NK-92 treated with Interleukin-12 subunit alpha and Interleukin-12 subunit beta, amount 100 ng/mL, for 24 hours (cell line): ENCODE data around the gene C14orf93.

Experiments used
- DNase-seq: peaks from one replicate; lab custom pipeline; 2025; lab: John Stamatoyannopoulos, UW

The C14orf93 gene

GRCh38 chr14:23045419-23046357 lies 35.7 kb upstream of the C14orf93 start:
- no peak for DNase-seq

DNA sequence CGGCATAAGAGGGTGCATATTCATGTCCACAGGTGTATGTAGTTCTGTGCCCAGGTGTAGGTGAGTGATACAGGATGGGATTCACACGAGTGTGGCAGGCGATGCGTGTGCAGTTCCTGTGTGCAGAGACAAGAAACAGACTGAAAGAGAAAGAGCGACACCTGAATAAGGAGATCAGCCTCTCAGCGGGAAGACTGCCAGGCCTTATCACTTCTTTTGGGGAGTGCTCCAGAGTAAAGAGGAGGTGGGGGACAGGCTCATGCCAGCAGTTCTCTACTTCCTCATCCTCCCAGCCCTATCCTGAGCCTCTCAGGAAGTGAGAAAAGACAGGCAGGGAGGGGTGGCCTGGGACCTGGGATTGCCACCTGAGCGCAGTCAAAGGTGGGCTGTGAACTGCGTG lies 34.9 kb upstream of the C14orf93 start:
- DNase-seq = no peak

- no peak for DNase-seq
Observed at GRCh38 chr14:23043754-23044153, 33.8 kb upstream of the C14orf93 start.

DNA sequence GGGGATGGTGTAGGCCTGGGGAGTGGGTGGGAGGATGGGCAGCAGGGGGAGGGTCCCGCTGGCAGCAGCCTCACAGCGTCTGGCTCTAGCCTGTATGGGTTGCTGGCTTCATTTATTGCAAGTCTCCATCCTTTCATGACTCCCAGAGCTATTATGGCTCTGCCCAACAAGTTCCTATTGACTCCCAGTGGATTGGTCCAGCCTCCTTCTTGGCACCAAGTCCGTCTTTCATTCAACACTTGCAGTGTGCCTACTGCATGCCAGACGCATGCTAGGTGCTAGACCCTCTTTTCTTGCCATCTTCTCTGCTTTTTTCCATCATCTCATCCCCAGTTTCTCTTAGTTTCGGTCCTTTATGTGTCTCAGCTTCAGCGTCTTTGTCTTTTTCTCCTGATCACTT lies 33.2 kb upstream of the C14orf93 start:
- DNase-seq = no peak

- no peak for DNase-seq
Observed at GRCh38 chr14:23042162-23042965, 32.4 kb upstream of the C14orf93 start, which contains the start of gene PSMB11. TSS of gene PSMB11 (plus strand) at chr14:23042212. CDS start at chr14:23042226, 14 bp downstream.

DNA sequence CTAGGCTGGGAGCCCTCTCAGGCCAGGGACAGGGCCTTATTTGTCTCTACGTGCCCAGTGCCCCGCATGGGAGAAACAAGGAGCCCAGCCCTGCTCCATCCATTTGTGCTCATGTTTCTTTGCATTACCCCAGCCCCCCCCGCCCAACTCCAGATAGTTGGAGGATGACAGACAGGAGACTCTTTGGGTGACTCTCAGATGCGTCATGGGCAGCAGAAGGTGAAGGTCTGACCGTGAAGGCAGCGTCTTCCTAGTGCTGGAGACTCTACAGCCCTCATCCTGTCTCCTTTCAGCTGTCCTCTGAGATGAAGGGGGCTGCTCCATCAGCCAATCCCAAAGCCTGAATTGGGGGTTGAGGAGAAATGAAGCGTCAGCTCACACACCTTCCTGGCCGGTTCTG lies 31.8 kb upstream of the C14orf93 start:
- DNase-seq = no peak

GRCh38 chr14:23040100-23040499 lies 30.2 kb upstream of the C14orf93 start:
- no peak for DNase-seq

GRCh38 chr14:23035303-23036144 lies 25.6 kb upstream of the C14orf93 start:
- no peak for DNase-seq

DNA sequence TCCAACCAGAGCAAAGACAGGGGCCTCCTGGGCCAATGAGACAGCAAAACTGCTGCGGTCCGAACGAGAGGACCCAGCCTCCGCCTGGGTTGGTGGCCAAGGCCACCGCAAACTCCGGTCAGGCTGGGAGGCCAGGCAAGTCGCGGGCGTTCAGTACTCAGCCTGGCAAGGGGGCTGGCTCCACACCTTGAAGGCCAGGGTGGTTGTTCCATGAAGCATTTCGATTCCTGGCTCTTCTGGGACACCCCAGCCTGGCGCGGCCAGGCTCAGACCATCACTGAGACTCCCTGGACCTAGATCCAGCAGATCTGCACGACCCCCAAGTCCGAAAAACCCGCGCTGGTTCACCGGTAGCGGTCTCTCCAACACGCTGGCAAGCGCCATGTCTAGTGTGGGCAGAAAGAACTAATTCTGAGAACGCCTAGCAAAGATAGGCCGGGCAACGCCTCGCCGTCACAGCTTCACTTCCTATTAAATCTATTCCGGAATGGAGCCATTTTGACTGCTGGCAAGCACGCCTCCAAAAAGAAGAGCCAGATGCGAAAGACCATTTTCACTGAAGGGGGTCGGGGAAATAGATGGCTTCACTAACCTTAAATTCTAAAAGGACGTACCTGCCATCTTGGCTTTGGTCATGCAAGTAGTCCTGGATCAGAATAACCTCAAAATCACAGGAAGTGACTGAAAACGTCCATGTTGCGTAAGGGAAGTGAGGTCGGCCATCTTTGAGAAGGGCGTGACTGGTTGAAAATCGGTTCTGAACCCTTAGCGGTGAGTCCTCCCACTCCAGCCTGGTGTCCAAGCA lies 24.8 kb upstream of the C14orf93 start, which contains the start of gene PSMB5:
PSMB5 (minus strand) TSS at position 403 of the 805 bp plus-strand sequence; CDS start at position 384, 19 bp downstream.
- DNase-seq = no peak

DNA sequence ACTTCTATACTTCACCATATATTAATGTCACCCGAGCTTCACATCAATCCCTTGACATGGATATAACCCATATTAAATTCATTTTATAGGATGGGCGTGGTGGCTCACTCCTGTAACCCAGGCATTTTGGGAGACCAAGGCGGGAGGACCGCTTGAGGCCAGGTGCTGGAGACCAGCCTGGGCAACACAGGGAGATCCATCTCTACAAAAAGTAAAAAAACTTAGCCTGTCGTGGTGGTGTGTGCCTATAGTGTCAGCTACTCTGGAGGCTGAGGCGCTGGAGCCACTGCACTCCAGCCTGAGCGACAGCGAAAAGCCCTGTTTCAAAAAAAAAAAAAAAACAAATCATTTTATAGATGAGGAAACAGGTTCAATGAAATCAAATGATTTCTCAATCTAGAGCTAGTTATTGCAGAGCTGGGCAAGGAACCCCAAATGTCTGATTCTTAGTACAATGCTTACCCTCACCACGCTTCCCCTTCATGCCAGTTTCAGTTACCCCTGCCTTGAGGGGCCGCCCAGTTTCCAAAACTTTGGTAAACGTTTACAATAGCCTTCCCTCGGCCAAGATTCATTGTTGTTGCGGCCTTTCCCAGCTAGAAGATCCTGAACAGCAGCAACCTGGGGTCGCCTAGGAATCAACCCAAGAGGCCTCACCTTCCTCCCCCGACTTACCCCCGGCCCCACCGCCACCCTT lies 24.0 kb upstream of the C14orf93 start:
- DNase-seq = no peak

DNA sequence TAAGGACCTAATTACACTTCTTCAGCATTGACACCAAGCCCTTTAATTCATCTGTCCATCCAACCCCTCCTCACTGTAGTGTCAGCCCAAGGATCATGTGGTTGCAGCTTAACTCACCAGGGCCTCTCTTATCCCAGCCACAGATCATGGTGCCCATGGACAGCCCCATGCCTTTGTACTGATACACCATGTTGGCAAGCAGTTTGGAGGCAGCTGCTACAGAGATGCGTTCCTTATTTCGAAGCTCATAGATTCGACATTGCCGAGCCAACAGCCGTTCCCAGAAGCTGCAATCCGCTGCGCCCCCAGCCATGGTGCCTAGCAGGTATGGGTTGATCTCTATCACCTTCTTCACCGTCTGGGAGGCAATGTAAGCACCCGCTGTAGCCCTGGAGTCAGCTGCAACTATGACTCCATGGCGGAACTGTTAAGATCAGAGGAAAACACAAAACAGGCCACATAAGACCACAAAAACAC lies 23.3 kb upstream of the C14orf93 start:
- DNase-seq = no peak

DNA sequence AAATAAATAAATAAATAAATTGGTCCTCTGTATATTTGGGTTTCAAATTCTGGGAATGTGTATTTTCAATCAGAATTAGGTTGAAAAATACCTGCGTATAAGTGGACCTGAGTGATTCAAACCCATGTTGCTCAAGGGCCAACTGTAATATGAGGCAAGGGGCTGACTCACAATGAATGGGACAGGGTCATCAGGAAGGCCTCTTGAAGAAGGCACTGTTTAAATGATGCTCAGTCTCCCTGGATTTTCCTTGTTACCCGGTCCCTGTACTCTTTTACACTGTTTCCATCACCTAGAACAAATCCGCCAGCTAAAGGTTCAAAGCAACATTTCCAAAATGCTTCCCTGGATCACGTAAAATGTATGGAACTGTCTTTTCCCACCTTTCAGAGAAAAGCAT lies 21.0 kb upstream of the C14orf93 start:
- DNase-seq = no peak

DNA sequence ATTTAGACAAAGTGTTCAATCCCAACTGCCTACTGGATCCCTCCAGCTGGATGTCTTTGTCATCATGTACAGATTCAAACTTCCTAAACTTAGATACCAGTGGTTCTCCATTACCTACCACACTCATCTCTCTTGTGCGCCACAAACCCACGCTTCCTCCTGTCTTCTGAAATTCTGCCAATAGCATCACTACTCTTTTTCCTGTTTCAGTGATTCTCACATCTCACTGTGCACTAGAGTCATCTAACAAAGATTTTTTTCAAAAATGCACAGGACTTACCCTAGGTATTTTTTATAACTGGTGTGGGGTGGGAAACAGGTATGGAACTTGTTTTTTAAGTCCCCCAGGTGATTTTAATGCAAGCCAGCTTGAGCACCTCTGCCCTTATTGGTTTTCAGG lies 18.9 kb upstream of the C14orf93 start:
- DNase-seq = no peak

- DNase-seq = no peak
Observed at GRCh38 chr14:23025151-23025814, 15.3 kb upstream of the C14orf93 start.

- no peak for DNase-seq
Observed at GRCh38 chr14:23024612-23025075, 14.7 kb upstream of the C14orf93 start.

DNA sequence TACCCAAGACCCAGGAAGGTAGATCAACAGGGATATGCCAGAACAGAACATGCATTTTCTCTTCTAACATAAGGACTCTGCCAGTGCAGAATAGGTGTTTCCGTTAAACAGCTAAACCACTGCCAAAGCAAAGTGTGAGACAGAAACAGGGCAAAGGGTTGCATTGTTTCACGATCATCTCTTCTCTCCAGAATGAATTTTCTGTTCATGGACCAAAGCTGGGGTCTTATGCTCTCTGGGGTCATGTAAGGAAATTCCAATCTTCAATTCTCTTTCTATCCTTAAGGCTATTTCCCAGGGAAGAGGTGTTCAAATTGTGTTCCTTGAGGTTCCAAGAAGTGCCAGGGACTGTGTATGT lies 13.8 kb upstream of the C14orf93 start:
- no peak for DNase-seq

- no peak for DNase-seq
Observed at GRCh38 chr14:23023022-23023794, 13.3 kb upstream of the C14orf93 start.

DNA sequence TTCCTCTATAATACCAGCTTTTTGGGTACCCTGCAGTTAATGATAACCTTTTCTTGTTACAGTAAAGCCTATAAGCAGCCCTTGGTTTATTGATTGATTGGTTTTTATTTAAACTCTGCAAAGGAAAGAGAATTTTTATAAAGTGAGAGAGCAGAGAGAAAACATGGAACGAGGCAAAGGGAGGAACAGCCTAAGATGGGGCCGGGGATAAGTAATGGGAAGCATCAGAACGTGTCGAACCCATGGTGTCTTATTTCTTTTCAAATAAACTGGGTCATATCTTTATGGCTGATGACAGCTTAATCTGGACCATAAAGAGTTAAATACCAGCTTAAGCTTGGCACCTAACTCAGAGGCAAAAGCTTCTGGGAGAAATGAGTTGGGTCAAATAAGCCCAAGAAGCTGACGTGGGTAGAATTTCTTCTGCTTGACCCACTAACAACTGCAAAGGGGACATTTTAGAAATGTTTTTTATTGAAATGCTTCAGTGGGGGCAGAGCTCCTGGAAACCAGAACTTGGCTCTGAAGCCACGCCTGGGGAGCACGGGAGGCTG lies 12.0 kb upstream of the C14orf93 start:
- no peak for DNase-seq

- DNase-seq = no peak
Observed at GRCh38 chr14:23021434-23021833, 11.5 kb upstream of the C14orf93 start.
